Vagina (tissue), 2 donors: Measurements from ENCODE around the gene LTA4H.

ENCODE experiments used
- CTCF ChIP-seq, 3 experiments: fragments of 450-650 bp in 2 of 3; fragments of 200-600 bp in 1 of 3; sonication (generic) in 1 of 3; IDR thresholded peaks; one replicate each; pipeline ENCODE4 v1.5.1; 2017 to 2019; ENCODE audit warnings: antibody characterized with exemption in 3 of 3, mild to moderate bottlenecking in 2 of 3, moderate library complexity in 2 of 3
- POLR2A ChIP-seq, 2 donors: fragments of 450-650 bp; IDR thresholded peaks; one replicate each; pipeline ENCODE4 v1.6.1; 2017; ENCODE audit warnings: antibody characterized with exemption in 2 of 2, mild to moderate bottlenecking in 2 of 2, moderate library complexity in 2 of 2
- POLR2AphosphoS5 ChIP-seq, 2 donors: sonication (generic); formaldehyde crosslinking; IDR thresholded peaks; one replicate each; pipeline ENCODE4 v1.9.0; 2017; ENCODE audit warnings: antibody characterized with exemption in 2 of 2, mild to moderate bottlenecking in 2 of 2, low read depth in 1 of 2; ENCODE audit not compliant: insufficient read depth in 1 of 2

- no peak for TF ChIP-seq CTCF (IDR thresholded peaks at IDR 0.05)
- TF ChIP-seq POLR2A (IDR thresholded peaks at IDR 0.05), result no peak
- TF ChIP-seq POLR2AphosphoS5 (IDR thresholded peaks at IDR 0.05; ENCODE audit: insufficient read depth in 1 of 2, low read depth in 1 of 2), result no peak
These were observed 46.7 kb downstream of the LTA4H start for GRCh38 chr12:95988506-95989275.
